GM21423 (cell line): ENCODE measurements around the gene ACTRT2.

ENCODE experiments used
- ATAC-seq: cut with Tn5 transposase; IDR thresholded peaks from one replicate; pipeline ENCODE4 v1.9.1; 2021; ENCODE audit warnings: mild to moderate bottlenecking, moderate library complexity; ENCODE audit not compliant: unreplicated experiment

ACTRT2 gene

DNA sequence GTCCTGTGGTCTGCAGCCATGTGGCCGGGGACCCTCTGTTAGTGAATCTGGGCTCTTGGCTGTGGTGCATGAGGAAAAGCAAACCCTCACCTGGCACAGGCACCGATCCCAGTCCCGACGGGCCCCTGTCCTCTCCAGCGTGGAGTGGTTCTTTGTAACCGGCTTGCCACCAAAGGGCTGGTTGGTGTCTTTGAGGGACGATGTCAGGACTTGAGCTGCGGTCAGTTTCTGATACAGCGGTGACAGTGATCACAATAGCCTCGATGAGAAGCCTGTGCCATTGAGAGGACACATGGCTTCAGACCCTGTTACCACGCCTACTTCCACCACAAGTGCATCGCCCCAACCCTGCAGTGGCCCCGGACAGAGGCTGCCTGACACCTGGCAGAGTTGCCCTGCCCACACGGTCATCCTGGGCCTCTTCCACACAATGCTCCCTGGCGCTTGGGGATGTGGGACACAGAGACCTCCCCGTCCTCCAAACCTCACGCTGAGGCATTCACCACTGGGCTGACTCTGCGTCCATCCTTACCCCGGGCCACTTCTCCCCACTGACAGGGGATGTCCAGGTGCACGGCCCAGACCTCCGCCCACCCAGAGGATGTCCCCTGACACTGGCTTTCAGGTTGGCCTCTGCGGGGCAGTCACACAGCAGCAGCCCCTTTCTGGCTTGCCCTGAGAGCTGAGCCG is 18.8 kb upstream of the ACTRT2 start:
- no peak for ATAC-seq

- no peak for ATAC-seq
Observed at GRCh38 chr1:3003039-3003940, 18.0 kb upstream of the ACTRT2 start.

DNA sequence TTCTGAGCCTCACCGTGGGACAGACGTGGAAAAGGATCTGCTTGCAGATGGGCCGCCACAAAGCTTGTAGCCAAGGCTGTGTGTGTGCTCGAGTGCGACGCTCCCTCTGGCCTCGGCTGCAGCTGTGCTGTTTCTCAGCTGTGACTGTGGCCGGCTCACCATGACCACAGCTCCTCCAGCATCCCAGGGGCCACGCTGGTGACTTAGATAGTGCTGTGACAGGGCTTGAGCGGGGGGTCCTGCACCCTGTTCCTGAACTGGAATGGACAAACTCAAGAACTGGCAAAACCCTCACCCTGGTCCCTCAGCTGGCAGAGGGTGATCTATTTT is 17.4 kb upstream of the ACTRT2 start:
- no peak for ATAC-seq

GRCh38 chr1:3004285-3005205 is 16.7 kb upstream of the ACTRT2 start:
- ATAC-seq = no peak

GRCh38 chr1:3005771-3006170 is 15.5 kb upstream of the ACTRT2 start:
- ATAC-seq = no peak

GRCh38 chr1:3007298-3008147 is 13.7 kb upstream of the ACTRT2 start:
- ATAC-seq = no peak

GRCh38 chr1:3009021-3009420 is 12.2 kb upstream of the ACTRT2 start:
- ATAC-seq = no peak

DNA sequence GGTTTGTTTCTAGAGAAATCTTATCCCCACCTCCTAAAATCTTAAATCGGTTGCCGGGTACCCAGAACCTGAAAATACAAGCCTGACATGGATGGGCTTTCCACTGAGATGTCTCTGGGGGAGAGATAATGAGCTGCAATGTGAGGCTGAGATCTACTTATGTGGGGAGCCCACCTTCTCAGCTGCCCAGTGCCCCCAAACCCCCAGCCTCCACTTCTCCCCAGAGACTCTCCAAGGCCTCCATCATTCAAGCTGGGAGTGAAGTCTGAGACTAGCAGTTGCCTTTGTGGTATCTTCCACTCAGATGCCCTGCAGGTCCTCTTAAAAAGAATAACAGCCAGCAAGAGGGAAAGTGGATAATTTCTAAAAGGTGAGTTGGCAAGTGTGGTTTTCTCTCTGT is 11.7 kb upstream of the ACTRT2 start:
- no peak for ATAC-seq

GRCh38 chr1:3011127-3011526 is 10.1 kb upstream of the ACTRT2 start:
- no peak for ATAC-seq

DNA sequence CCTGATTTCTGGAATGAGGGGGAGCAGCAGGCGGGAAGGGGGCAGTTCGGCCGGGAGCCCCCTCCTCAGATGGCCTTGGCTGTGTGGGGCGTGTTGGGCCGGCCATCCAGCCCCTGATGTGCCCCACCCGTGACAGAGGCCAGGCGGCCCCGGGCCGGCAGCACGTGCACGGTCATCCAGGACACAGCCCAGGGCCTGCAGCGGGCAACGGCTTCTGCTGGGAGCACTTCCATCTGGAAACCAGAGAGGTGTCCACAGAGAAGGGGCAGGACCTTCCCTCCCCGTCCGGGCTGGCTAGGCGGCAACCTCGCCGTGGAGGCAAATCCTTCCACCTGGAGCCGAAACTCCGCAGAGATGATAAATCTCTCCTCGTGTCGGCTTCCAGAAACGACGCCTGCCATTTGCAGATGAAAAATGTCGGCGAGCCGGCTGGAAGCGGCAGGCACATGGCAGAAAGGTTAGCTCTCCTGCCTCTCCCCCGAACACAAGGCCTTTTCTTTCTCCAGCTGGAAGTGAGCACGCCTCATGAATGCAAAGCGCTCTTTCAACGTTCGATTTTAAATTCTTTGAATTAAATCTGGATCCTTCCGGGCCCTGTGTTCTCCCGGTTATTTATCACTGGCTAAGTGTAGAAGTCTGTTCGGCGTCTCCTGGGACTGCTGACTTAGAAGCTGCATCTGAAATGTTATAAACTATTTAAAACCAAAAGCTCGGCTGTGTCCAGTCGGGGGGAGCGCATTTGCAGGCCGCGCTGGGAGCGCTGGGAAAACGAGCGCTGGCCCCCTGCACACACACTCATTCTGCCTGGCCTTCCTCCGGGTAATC is 9.4 kb upstream of the ACTRT2 start:
- no peak for ATAC-seq

GRCh38 chr1:3012456-3013291 is 8.6 kb upstream of the ACTRT2 start:
- no peak for ATAC-seq

- ATAC-seq = no peak
Observed at GRCh38 chr1:3013371-3014049, 7.8 kb upstream of the ACTRT2 start.

DNA sequence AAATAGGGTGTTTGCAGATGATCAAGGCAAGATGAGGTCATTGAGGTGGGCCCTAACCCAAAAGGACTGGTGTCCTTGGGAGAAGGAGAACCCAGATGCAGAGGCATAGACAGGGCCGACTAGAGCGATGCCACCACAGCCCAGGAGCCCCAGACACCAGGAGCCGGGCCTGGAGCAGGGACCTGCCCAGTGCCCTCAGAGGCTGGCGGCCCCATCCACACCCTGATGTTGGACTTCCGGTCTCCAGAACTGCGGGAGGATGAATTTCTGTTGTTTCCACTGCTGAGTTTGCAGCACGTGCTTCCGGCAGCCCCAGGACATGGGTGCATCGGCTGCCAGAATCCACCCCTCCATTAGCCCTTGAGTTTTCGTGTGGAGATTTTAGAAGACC is 7.2 kb upstream of the ACTRT2 start:
- no peak for ATAC-seq

DNA sequence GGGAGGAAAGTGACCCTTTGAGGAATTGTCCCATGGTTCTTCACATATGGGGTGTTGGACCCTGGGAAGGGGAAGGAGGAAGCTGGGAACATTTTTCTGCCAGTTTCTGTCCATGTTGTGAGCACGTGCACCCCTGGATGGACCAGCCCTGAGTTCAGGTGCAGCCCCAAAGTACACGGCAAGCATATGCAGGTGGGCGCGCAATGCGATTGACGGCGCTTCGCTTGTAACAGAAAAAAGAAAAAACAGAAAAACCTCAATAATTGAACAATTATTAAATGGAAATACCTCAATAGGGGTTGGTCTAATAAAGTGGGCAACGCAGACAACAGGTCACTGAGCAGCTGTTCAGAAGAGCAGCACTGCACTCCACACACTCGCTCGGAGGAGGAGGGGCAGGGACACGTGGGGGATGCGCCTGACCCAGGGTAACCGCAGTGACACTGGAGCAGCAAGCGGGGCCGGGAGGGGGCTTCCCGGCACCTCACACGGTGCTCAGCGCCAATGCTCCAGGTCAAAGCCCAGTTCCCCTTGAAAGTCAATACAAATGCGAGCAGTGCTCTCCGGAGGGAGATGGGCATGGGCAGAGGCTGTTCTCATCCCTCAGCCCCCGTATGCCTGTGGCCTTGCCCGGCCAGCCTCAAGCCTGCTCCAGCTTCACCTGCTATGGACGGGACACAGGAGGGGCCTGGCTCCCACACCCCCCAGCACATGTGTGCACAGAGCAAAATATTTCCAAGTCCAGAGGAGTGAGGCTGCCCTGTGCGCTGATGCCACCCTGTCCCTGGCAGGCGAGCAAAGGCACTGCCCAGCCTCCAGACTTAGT is 6.6 kb upstream of the ACTRT2 start:
- no peak for ATAC-seq

- no peak for ATAC-seq
Observed at GRCh38 chr1:3015269-3015635, 6.0 kb upstream of the ACTRT2 start.

DNA sequence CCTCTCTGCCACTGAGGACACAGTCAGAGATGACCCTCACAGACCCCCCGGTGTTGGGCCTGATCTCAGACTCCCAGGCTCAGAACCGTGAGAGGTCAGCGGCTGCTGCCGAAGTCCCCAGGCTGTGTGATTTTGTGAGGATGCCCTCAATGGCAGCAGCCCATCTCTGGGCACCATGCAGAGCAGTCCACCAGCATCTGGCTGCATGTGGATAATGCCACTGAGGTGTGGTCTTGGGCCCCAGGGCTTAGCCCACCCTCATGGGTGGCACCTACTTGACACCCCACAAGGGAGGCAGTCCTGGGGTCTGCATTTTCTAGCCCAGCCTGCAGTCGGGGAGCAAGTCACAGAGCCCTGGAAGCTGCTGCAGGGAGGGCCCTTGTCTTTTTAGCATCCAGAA is 5.5 kb upstream of the ACTRT2 start:
- ATAC-seq = no peak

GRCh38 chr1:3016641-3017439 is 4.4 kb upstream of the ACTRT2 start:
- no peak for ATAC-seq
